Tibial nerve (tissue), 4 donors: ENCODE measurements around the gene SDK1. TPM values are rescaled to one million over a fixed set of nuclear protein-coding genes. Genes with fewer than 3 reads are reported as not detected.

ENCODE experiments used
- DNase-seq, 2 donors: peaks; one replicate each; pipeline ENCODE4 v3.0.0-alpha.2; 2019; ENCODE audit warnings: low spot score in 2 of 2
- H3K27ac ChIP-seq, 4 donors: fragments of 200-600 bp; sonication (generic) in 3 of 4; one replicate each; pipeline ENCODE4 v1.5.1; 2017 to 2019; ENCODE audit warnings: mild to moderate bottlenecking in 1 of 4
- H3K27me3 ChIP-seq, 2 donors: fragments of 200-600 bp; sonication (generic) in 1 of 2; one replicate each; pipeline versions ENCODE4 v1.5.1 to v1.6.0; 2017 to 2019
- H3K36me3 ChIP-seq, 3 donors: fragments of 200-600 bp; sonication (generic); one replicate each; pipeline ENCODE4 v1.5.1; 2018 to 2019
- H3K4me1 ChIP-seq, 4 donors: fragments of 200-600 bp; sonication (generic) in 3 of 4; one replicate each; pipeline ENCODE4 v1.5.1; 2017 to 2019
- H3K4me3 ChIP-seq, 4 donors: fragments of 200-600 bp; sonication (generic) in 3 of 4; one replicate each; pipeline ENCODE4 v1.5.1; 2017 to 2019; ENCODE audit warnings: mild to moderate bottlenecking in 1 of 4, moderate library complexity in 1 of 4
- H3K9me3 ChIP-seq, 4 donors: fragments of 200-600 bp; sonication (generic) in 3 of 4; one replicate each; pipeline ENCODE4 v1.5.1; 2017 to 2019
- EP300 ChIP-seq, 2 donors: sonication (generic); formaldehyde crosslinking; IDR thresholded peaks; one replicate each; pipeline ENCODE4 v1.6.1; 2017; ENCODE audit warnings: antibody characterized with exemption in 2 of 2, mild to moderate bottlenecking in 1 of 2
- POLR2A ChIP-seq, 2 donors: fragments of 450-650 bp; IDR thresholded peaks; one replicate each; pipeline ENCODE4 v1.6.1; 2017; ENCODE audit warnings: antibody characterized with exemption in 2 of 2, mild to moderate bottlenecking in 2 of 2, moderate library complexity in 2 of 2
- WGBS, 2 donors: methylation state at CpG; one replicate each; pipeline ENCODE4 v1.1.5; 2018; 5-methylcytosine and 5-hydroxymethylcytosine counted together
- total RNA-seq, 4 donors: library from RNA; depleted of rRNA; stranded (reverse); fragments of >200 nt; gene quantifications; one replicate each; pipeline ENCODE4 v1.1.0, GENCODE V29; 2016
- TF ChIP-seq, protein P1 (sequence below), 5 experiments: fragments of 200-600 bp in 3 of 5; fragments of 450-650 bp in 2 of 5; sonication (generic) in 3 of 5; IDR thresholded peaks; one replicate each; pipeline ENCODE4 v1.5.1; 2016 to 2019; ENCODE audit warnings: antibody characterized with exemption in 5 of 5, mild to moderate bottlenecking in 3 of 5, moderate library complexity in 2 of 5

Gene SDK1
- total RNA-seq, 4 donors from 2014 or later = 8.2 to 16.2 (median 12.9) TPM

GRCh38 chr7:3943779-3944520 is 642.9 kb downstream of the SDK1 start:
- TF ChIP-seq, protein P1, sequence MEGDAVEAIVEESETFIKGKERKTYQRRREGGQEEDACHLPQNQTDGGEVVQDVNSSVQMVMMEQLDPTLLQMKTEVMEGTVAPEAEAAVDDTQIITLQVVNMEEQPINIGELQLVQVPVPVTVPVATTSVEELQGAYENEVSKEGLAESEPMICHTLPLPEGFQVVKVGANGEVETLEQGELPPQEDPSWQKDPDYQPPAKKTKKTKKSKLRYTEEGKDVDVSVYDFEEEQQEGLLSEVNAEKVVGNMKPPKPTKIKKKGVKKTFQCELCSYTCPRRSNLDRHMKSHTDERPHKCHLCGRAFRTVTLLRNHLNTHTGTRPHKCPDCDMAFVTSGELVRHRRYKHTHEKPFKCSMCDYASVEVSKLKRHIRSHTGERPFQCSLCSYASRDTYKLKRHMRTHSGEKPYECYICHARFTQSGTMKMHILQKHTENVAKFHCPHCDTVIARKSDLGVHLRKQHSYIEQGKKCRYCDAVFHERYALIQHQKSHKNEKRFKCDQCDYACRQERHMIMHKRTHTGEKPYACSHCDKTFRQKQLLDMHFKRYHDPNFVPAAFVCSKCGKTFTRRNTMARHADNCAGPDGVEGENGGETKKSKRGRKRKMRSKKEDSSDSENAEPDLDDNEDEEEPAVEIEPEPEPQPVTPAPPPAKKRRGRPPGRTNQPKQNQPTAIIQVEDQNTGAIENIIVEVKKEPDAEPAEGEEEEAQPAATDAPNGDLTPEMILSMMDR (IDR thresholded peaks at IDR 0.05) = no peak
- TF ChIP-seq POLR2A (IDR thresholded peaks at IDR 0.05) (no peak), EP300 (IDR thresholded peaks at IDR 0.05) (no peak)
- no peak overlapping the region for H3K27ac ChIP-seq
- H3K36me3 ChIP-seq = no peaks in the 10 kb centered on the region
- H3K9me3 ChIP-seq = peaks cover 0 to 12% (median 3%) of the 10 kb centered on the region in 4 donors
- no peak overlapping the region for H3K4me3 ChIP-seq
- no peaks in the 10 kb centered on the region for H3K4me1 ChIP-seq
- WGBS, 2 donors = 74 to 86% methylated on average over 10 of the region's 10 CpGs
- DNase-seq = no peak
- no peaks in the 10 kb centered on the region for H3K27me3 ChIP-seq

DNA sequence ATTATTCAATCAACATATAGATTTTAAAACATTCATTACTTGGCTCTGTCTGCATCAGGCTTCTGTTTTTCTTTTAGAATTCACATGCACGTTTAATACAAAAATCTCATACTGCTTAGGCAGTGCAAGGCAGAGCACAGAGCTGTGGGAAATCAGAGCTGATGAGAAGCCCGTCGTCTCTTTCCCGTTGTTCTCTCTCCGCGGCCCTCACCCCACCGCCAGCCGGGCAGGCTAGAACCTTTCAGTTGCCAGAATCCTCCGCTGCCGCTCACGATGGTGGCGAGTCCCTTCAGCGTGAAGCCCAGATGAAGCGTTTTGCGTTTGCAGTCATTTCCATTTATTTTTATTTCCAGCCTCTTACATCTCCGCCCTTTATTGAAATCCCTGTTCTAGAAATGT is 648.2 kb downstream of the SDK1 start:
- no peak for DNase-seq
- Histone ChIP-seq H3K27me3 (no peaks in the 10 kb centered on the region), H3K4me1 (no peaks in the 10 kb centered on the region), H3K4me3 (no peak overlapping the region), H3K27ac (no peak overlapping the region), H3K36me3 (peaks cover 0 to 16% (median 0%) of the 10 kb centered on the region in 3 donors), H3K9me3 (peaks cover 0 to 12% (median 3%) of the 10 kb centered on the region in 4 donors)
- TF ChIP-seq, protein P1 (IDR thresholded peaks at IDR 0.05) = no peak
- TF ChIP-seq EP300 (IDR thresholded peaks at IDR 0.05) = no peak
- TF ChIP-seq POLR2A (IDR thresholded peaks at IDR 0.05) = no peak
- 65 to 68% methylated on average over 16 of the region's 16 CpGs for WGBS, 2 donors

DNA sequence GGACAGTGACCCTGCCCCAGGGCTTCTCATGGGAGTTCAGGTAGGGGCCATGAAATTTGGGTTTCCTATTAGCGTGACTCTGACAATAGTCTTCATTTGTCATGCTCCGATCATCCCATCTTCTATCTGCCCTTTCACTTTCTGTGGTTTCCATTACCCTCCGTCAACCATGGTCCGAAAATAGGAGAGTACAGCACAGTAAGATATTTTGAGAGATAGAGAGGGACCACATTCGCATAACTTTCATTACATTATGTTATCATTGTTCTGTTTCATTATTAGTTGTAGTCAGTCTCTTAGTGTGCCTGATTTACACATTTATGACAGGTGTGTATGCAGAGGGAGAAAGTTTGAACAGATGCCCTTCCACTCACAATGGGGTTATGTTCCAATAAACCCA is 649.2 kb downstream of the SDK1 start:
- WGBS, 2 donors = 96% methylated on average over 5 of the region's 5 CpGs
- H3K4me3 ChIP-seq = no peak overlapping the region
- H3K27me3 ChIP-seq = no peaks in the 10 kb centered on the region
- DNase-seq = no peak
- H3K9me3 ChIP-seq = peaks cover 0 to 4% (median 1%) of the 10 kb centered on the region in 4 donors
- H3K27ac ChIP-seq = no peak overlapping the region
- H3K36me3 ChIP-seq = peaks cover 0 to 16% (median 0%) of the 10 kb centered on the region in 3 donors
- TF ChIP-seq POLR2A (IDR thresholded peaks at IDR 0.05) = no peak
- TF ChIP-seq, protein P1 (IDR thresholded peaks at IDR 0.05) = no peak
- TF ChIP-seq EP300 (IDR thresholded peaks at IDR 0.05) = no peak
- H3K4me1 ChIP-seq = no peaks in the 10 kb centered on the region

GRCh38 chr7:3951316-3952055 is 650.4 kb downstream of the SDK1 start:
- no peak for DNase-seq
- 96 to 98% methylated on average over 31 to 33 of the region's 33 CpGs for WGBS, 2 donors

More at GRCh38 chr7:3951316-3952055, 650.4 kb downstream of the SDK1 start:
- no peak overlapping the region for H3K4me3 ChIP-seq
- TF ChIP-seq, protein P1 (IDR thresholded peaks at IDR 0.05) = no peak
- TF ChIP-seq EP300 (IDR thresholded peaks at IDR 0.05) (no peak), POLR2A (IDR thresholded peaks at IDR 0.05) (no peak)
- H3K9me3 ChIP-seq = no peaks in the 10 kb centered on the region
- H3K36me3 ChIP-seq = peaks cover 0 to 16% (median 0%) of the 10 kb centered on the region in 3 donors
- no peaks in the 10 kb centered on the region for H3K27me3 ChIP-seq
- H3K27ac ChIP-seq = no peak overlapping the region
- H3K4me1 ChIP-seq = no peaks in the 10 kb centered on the region
